DMS153 treated with DMSO at 0.1 percent for 48 hours (cell line): Measurements from ENCODE around the gene FREM1.

Experiments
- DNase-seq: peaks from one replicate; lab custom pipeline; 2025; ENCODE audit not compliant: unreplicated experiment; lab: John Stamatoyannopoulos, UW

Gene FREM1

DNA sequence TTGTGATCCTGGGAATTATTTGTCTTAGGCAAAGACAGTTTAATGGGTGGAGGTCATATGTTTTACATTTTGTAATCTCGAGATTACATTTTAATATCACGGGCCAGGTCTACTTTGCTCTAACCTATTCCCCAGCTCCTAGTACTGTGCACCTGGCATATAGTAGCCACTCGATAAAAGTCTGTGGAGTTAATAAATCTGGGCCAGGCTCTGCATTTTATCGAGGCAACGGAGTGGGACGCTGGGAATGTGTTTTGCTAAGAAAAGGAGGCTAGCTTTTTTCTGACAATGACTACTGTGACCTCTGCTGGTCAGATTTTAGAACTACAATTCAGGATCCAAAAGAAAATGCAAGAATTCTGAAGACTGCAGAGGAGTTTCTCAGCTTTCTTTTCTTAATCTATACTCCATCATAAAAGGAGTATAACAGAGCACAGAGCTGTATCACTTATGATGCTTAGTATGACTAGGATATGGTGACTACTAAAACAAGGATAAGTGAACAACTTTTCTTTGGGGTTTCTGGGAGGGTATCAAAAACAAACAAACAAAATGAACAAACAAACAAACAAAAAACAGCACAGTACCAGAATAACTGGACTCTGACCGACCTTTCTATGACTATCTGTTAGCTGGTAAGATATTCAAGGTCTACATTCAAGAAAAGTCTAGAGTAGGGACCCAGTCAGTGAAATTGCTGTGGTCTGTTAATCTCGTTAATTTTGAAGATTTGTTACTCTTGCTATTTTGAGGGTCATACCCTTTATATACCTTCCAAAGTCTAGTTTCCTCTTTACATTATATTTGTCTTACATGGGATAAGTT is 141.6 kb downstream of the FREM1 start:
- peak; percentile 48 for DNase-seq

DNA sequence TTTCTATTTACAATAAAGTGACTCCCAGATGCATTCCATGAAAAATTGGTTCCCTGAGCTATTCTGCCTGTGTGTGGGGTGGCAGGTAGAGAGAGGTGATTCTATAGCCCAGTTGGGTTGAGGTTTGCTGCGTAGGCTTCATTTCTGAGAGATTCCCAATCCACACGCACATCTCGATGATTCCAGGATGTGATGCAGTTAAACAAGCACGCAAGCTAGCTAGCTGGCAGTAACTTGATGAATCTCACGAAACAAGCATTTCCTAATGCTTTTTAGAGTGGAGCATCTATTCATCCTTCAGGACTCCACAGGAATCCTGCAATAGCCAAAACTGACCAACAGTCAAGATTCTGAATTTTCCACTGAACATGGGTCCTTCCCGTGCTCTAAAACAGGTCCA is 143.9 kb downstream of the FREM1 start:
- DNase-seq, result no peak

DNA sequence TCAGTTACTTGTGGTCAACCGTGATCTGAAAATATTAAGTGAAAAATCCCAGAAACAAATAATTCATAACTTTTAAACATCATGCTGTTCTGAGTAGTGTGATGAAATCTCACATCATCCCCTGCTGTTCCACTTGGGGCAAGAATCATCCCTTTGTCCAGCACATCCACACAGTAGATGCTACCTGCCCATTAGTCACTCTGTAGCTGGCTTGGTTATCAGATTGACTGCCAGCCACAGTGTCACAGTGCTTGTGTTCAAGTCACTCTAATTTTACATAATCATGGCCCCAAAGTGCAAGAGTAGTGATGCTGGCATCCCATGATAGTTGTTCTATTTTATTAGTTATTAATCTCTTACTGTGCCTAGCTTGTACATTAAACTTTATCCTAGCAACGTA is 148.6 kb downstream of the FREM1 start:
- no peak for DNase-seq

- DNase-seq, result no peak
Measured at GRCh38 chr9:14760060-14760459, 150.2 kb downstream of the FREM1 start.

DNA sequence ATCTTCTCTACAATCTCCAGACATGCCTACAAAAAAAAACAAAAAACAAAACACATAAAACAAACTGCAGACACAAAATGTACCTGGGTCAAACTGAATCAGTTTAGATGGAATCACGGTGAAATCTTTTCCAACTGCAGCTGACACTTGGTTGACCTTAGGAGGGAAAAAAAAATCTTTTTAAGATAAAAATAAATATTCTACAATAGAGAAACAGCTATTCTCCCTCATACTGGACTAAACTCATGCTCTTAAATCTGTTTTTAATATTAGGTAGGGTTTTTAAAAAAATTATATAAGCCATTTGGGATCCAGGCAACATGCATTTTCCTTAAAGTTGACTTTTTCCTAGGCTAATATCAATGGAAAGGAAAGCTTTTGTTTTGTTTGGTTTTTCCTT is 153.9 kb downstream of the FREM1 start:
- DNase-seq, result no peak

DNA sequence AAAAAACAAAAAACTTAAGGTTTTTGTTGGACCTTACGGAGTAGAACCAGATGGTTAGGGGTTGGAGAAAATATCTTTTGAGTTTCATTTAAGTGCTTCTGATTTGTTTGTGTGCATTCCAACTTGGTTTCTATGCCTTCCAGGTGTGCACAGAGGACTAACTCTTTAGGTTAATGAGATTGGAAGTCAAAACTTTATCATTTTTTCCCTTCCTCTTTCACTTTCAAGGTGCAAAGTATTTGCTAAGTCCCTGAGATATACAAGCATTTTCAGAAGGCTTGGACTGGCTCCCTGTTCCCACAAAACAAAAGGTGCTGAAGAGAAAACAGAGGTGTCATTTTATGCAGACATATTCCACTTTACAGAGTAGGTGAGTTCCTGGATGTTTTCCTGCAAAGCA is 157.4 kb downstream of the FREM1 start:
- DNase-seq, result no peak

GRCh38 chr9:14752271-14752670 is 158.0 kb downstream of the FREM1 start:
- peak; percentile 20 for DNase-seq

GRCh38 chr9:14750821-14751220 is 159.4 kb downstream of the FREM1 start:
- no peak for DNase-seq

DNA sequence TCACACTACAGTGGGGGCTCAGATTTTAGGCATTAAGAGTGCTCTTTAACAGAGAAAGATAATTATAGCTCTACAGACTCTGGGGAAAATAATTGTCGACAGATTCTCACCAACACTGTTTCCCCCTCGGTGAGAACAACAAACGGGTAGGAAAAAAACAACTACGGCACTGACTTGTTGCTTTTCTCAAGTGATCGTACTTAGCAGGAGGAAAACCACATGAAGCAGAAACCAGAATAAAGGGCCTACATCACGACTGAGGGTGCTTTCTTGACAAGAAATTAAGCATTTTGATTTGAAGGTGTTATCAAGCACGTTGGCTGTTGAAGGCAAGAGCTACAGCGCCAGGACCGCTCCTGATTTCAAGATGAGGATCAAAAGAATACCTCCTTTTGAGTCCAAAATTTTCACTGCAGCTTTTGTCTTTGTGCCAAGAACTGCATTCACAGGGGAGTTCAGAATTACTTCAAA is 160.5 kb downstream of the FREM1 start:
- no peak for DNase-seq

DNA sequence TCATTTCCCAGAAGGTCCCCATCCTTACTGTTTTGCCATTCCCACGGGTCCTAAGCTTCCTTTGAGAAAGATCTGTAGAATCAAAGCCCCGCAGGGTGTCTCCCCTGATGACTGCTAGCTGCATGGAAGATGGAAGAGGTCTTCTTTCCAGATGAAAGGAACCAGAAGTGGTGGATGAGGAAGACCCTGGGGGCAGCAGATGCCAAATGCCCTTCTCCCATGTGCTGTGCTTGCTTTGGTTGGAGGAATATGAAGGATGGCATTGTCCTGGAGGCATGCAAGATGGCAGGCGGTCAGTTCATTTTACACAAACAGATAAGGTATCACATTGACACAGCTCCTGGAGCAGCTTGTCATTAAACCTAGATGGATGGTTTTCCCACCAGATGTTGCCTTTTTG is 161.9 kb downstream of the FREM1 start:
- no peak for DNase-seq

- no peak for DNase-seq
Measured at GRCh38 chr9:14747111-14747510, 163.1 kb downstream of the FREM1 start.

- DNase-seq, result no peak
Measured at GRCh38 chr9:14746626-14747025, 163.6 kb downstream of the FREM1 start.

DNA sequence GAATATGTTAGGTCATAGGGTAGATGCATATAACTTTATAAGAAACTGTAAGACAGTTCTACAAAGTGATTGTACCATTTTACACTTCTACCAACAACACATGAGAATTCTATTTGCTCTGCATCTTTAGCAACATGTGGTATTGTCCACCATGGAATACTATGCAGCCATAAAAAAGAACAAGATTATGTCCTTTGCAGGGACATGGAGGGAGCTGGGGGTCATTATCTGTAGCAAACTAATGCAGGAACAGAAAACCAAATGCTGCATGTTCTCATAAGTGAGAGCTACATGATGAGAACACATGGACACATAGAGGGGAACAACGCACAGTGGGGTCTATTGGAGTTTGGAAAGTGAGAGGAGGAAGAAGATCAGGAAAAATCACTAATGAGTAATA is 165.5 kb downstream of the FREM1 start:
- no peak for DNase-seq

DNA sequence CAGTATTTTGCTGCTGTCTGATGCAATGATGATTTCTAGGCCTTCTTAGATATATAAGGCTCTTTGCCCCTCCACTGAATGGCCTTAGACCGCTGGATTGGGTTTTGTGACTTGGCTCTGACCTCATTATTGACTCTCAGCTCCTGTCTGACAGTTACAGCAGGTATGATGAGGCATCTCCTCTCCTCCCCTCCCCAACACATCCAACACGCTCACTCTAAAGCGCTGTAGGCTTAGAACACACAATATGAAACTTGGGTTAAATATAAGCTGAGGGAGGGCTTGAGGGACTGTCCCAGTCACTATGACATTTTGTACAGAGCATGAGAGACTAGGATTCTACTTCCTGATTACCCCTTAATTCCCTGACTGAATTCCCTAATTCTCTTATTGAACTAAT is 168.9 kb downstream of the FREM1 start:
- no peak for DNase-seq

DNA sequence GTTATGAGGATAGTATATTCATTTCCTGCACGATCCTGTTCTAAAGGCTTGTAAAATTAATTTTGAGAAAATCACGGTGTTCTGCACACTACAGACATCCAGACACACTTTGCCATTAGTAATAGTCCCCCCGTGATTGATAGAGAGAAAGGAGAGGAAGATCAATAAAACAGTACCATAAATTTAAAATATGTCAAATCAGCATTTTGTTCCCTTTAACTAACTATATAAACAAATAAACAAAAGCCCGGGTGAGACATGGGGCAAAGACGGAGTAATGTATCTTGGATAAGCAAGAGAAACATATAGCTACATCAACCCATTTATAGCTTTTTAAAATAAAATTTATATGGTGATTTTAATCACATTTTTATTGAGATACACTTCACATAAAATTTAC is 177.1 kb downstream of the FREM1 start:
- no peak for DNase-seq

- no peak for DNase-seq
Measured at GRCh38 chr9:14731294-14731981, 178.8 kb downstream of the FREM1 start.

DNA sequence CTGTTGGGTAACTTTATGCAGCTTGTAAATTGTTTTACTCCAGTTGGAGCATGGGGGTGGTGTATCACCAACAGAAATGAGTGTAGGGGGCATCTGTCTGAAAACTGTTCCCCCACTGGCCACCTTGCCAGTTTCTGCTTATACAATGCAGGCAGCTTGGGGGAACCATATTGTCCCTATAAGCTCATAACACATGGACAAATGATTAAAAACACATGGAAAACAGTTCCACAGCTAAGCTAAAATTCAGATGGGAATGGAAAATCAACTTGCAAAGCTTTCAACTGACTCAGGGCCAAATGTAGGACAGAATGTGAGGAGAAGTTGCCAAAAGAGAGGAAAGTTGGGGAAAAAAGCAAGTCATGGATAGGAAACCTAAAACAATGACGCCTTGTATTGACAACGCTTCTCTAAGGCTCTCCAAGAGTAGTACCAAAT is 179.7 kb downstream of the FREM1 start:
- DNase-seq, result no peak

DNA sequence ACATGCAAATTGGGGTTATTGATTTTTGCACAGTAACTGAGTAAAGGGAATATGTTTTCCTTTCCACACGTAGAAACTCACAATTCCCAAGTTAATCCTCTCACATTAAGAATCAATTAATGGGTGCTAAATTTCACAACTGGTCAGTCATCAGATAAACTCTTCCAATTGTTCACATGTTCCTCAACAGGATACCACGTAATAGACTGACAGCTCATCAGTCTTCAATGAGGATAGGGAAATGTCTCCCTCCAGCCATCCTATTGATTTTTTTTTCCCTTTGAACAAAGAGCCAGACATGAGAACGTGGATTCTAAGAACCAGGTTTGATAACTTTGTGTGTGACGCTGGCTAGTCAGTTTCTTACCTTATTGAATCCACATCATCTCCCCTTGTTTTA is 186.9 kb downstream of the FREM1 start:
- no peak for DNase-seq

- peak; percentile 65 for DNase-seq
Measured at GRCh38 chr9:14722391-14723035, 187.7 kb downstream of the FREM1 start, which contains the start of gene CER1. TSS of gene CER1 (minus strand) at chr9:14722733. CDS start at chr9:14722672, 61 bp downstream.

DNA sequence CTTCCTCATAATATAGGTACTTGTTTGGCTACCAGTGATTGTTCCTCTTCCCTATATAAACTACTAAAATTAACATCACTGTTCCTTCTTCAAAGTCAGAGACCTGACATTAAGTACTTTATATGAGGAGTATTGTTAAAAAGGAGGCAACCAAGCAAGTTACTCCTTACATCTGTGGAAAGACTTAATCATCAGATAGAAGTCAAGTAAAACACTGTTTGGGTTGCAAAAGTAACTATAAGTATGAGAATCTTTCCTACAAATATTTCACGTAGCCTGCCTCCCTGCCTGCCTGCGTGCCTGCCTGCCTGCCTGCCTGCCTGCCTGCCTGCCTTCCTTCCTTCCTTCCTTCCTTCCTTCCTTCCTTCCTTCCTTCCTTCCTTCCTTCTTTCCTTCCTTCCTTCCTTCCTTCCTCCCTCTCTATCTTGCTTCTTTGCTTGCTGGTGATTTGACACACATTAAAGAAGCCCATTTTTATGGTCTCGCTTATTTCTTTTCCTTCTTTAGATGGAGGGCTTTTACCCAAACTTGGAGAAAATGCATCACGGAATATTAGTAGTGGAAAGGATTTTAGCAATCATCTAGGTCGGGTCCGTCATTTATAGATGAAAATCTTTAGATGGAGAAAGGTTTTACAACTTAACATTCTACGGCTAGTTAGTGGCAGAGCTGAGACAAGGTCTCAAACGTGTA is 190.9 kb downstream of the FREM1 start:
- no peak for DNase-seq

- no peak for DNase-seq
Measured at GRCh38 chr9:14715102-14715501, 195.1 kb downstream of the FREM1 start.
